H1 (cell line): ENCODE data around the gene QPCTL. TPM values are rescaled to one million over a fixed set of nuclear protein-coding genes. Genes with fewer than 3 reads are reported as not detected.

ENCODE experiments used
- CTCF ChIA-PET: fragments of 300-600 bp; sonication (Branson Sonifier 250); formaldehyde crosslinking; loops from one replicate; lab custom pipeline; 2021; ENCODE audit not compliant: partially characterized antibody; lab: Charles Lee
- POLR2A ChIA-PET: fragments of 300-600 bp; sonication (Branson Sonifier 250); formaldehyde crosslinking; loops from one replicate; lab custom pipeline; 2021; ENCODE audit warnings: inconsistent platforms; ENCODE audit not compliant: partially characterized antibody; lab: Charles Lee
- DNase-seq, 2 experiments: peaks; one replicate each; pipeline versions ENCODE4 v3.0.0 to v3.0.0-alpha.2; 2010 to 2022; ENCODE audit warnings: low spot score in 2 of 2, low read depth in 1 of 2, mixed read lengths in 1 of 2
- FAIRE-seq: peaks from 2 replicates; lab custom pipeline; 2011; peaks lifted over from hg19 to GRCh38; lab: Jason Lieb, UNC
- H2AFZ ChIP-seq: 2 replicates; pipeline ENCODE4 v1.8.1; 2012; ENCODE audit warnings: low read length, inconsistent platforms
- H2AK5ac ChIP-seq: 2 replicates; pipeline ENCODE4 v1.6.1; 2013; ENCODE audit warnings: low read depth, low read length
- H2BK120ac ChIP-seq: replicated peaks from 2 replicates; pipeline ENCODE3; 2013; ENCODE audit warnings: low read depth, low read length, inconsistent platforms
- H2BK12ac ChIP-seq: 2 replicates; pipeline ENCODE4 v1.6.1; 2013; ENCODE audit warnings: low read depth, low read length
- H2BK15ac ChIP-seq: 2 replicates; pipeline ENCODE4 v1.6.1; 2013; ENCODE audit warnings: low read length
- H2BK20ac ChIP-seq: 2 replicates; pipeline ENCODE4 v1.6.1; 2013; ENCODE audit warnings: low read length
- H2BK5ac ChIP-seq: 2 replicates; pipeline ENCODE4 v1.6.1; 2013; ENCODE audit warnings: low read depth, low read length
- H3K14ac ChIP-seq: 2 replicates; pipeline ENCODE4 v1.6.1; 2013; ENCODE audit warnings: inconsistent platforms; ENCODE audit not compliant: insufficient read length
- H3K18ac ChIP-seq: 2 replicates; pipeline ENCODE4 v1.6.1; 2013; ENCODE audit warnings: low read length; ENCODE audit errors: extremely low read depth
- H3K23ac ChIP-seq: 2 replicates; pipeline ENCODE4 v1.6.1; 2013; ENCODE audit warnings: inconsistent platforms; ENCODE audit not compliant: insufficient read length
- H3K23me2 ChIP-seq: 2 replicates; pipeline ENCODE4 v1.6.1; 2013; ENCODE audit warnings: low read depth, low read length
- H3K27ac ChIP-seq: 2 replicates; pipeline ENCODE4 v1.6.1; 2011; ENCODE audit warnings: low read depth, low read length, inconsistent platforms
- H3K27me3 ChIP-seq, 4 experiments: replicated peaks in 1 of 4; 1 replicate in 1 of 4; 2 replicates in 3 of 4; pipeline versions ENCODE4 v1.6.1 to v1.8.1; 2011 to 2013; ENCODE audit warnings: low read length in 3 of 4, mild to moderate bottlenecking in 3 of 4, inconsistent platforms in 2 of 4, mixed read lengths in 2 of 4, moderate library complexity in 1 of 4; ENCODE audit not compliant: control insufficient read depth in 3 of 4, insufficient read depth in 3 of 4; ENCODE audit errors: extremely low read depth in 1 of 4
- H3K36me3 ChIP-seq, 4 experiments: 2 replicates each; pipeline versions ENCODE4 v1.6.1 to v1.8.1; 2011 to 2013; ENCODE audit warnings: mild to moderate bottlenecking in 4 of 4, low read length in 3 of 4, moderate library complexity in 2 of 4, control low read depth in 1 of 4, inconsistent platforms in 1 of 4; ENCODE audit not compliant: insufficient read depth in 4 of 4, control insufficient read depth in 2 of 4
- H3K4ac ChIP-seq: replicated peaks from 2 replicates; pipeline ENCODE3; 2013; ENCODE audit warnings: low read length, low read depth, mixed read lengths, inconsistent platforms; ENCODE audit not compliant: insufficient read length
- H3K4me1 ChIP-seq, 4 experiments: replicated peaks in 1 of 4; 1 replicate in 1 of 4; 2 replicates in 3 of 4; pipeline versions ENCODE4 v1.6.1 to v1.8.1; 2011 to 2013; ENCODE audit warnings: low read length in 3 of 4, inconsistent platforms in 2 of 4, mixed read lengths in 1 of 4; ENCODE audit not compliant: insufficient read depth in 4 of 4, control insufficient read depth in 3 of 4
- H3K4me2 ChIP-seq, 2 experiments: 2 replicates each; pipeline versions ENCODE4 v1.6.1 to v1.8.1; 2011 to 2013; ENCODE audit warnings: low read depth in 2 of 2, low read length in 2 of 2, control low read depth in 1 of 2, inconsistent platforms in 1 of 2, mild to moderate bottlenecking in 1 of 2; ENCODE audit not compliant: insufficient read depth in 1 of 2
- H3K4me3 ChIP-seq, 4 experiments: fragments of 200-600, 300-600 bp in 1 of 4; sonication (generic), shearing (Covaris generic), sonication (Bioruptor Twin) in 1 of 4; 2 replicates each; pipeline versions ENCODE4 v1.5.1 to v1.8.1; 2011 to 2016; ENCODE audit warnings: low read length in 4 of 4, low read depth in 3 of 4, control low read depth in 2 of 4, inconsistent platforms in 2 of 4, mild to moderate bottlenecking in 2 of 4, mixed read lengths in 1 of 4, moderate library complexity in 1 of 4; ENCODE audit not compliant: insufficient read depth in 2 of 4; ENCODE audit errors: extremely low read depth in 1 of 4
- H3K56ac ChIP-seq: replicated peaks from 2 replicates; pipeline ENCODE3; 2013; ENCODE audit warnings: low read depth, mild to moderate bottlenecking, mixed read lengths, low read length, inconsistent platforms; ENCODE audit not compliant: insufficient read length
- H3K79me1 ChIP-seq: 2 replicates; pipeline ENCODE4 v1.6.1; 2013; ENCODE audit warnings: low read depth, low read length, control low read depth
- H3K79me2 ChIP-seq, 2 experiments: 2 replicates each; pipeline versions ENCODE4 v1.6.1 to v1.8.1; 2012 to 2013; ENCODE audit warnings: low read length in 2 of 2, mild to moderate bottlenecking in 2 of 2, inconsistent platforms in 1 of 2; ENCODE audit not compliant: insufficient read depth in 2 of 2, control insufficient read depth in 1 of 2
- H3K9ac ChIP-seq, 4 experiments: replicated peaks in 1 of 4; 1 replicate in 1 of 4; 2 replicates in 3 of 4; pipeline versions ENCODE4 v1.6.1 to v1.8.1; 2011 to 2013; ENCODE audit warnings: low read depth in 3 of 4, low read length in 3 of 4, control low read depth in 2 of 4, mild to moderate bottlenecking in 2 of 4, moderate library complexity in 2 of 4, inconsistent platforms in 1 of 4; ENCODE audit errors: extremely low read depth in 1 of 4
- H3K9me3 ChIP-seq, 2 experiments: 2 replicates each; pipeline versions ENCODE4 v1.6.1 to v1.8.1; 2012 to 2013; ENCODE audit warnings: mild to moderate bottlenecking in 2 of 2, moderate library complexity in 2 of 2, control low read depth in 1 of 2, inconsistent platforms in 1 of 2, low read depth in 1 of 2, low read length in 1 of 2, mixed read lengths in 1 of 2; ENCODE audit not compliant: insufficient read depth in 2 of 2
- H4K20me1 ChIP-seq, 2 experiments: replicated peaks in 1 of 2; 2 replicates each; pipeline versions ENCODE3 to v1.8.1; 2011 to 2013; ENCODE audit warnings: inconsistent platforms in 2 of 2, low read length in 2 of 2, mild to moderate bottlenecking in 1 of 2; ENCODE audit not compliant: insufficient read depth in 2 of 2, control insufficient read depth in 1 of 2
- H4K5ac ChIP-seq: 2 replicates; pipeline ENCODE4 v1.6.1; 2013; ENCODE audit warnings: low read length, low read depth, mixed read lengths, inconsistent platforms; ENCODE audit not compliant: insufficient read length
- H4K8ac ChIP-seq: 2 replicates; pipeline ENCODE4 v1.8.0; 2013; ENCODE audit warnings: mild to moderate bottlenecking, moderate library complexity, low read length, inconsistent platforms; ENCODE audit not compliant: insufficient read depth; ENCODE audit errors: extremely low read depth
- H4K91ac ChIP-seq: replicated peaks from 2 replicates; pipeline ENCODE3; 2013; ENCODE audit warnings: low read length, mixed read lengths, inconsistent platforms; ENCODE audit not compliant: insufficient read length
- EGR1 ChIP-seq: IDR thresholded peaks from 2 replicates; pipeline ENCODE4 v1.6.1; 2011; ENCODE audit warnings: low read depth, low read length, borderline replicate concordance
- EP300 ChIP-seq, 2 experiments: IDR thresholded peaks; 1 replicate in 1 of 2; 2 replicates in 1 of 2; pipeline ENCODE4 v1.6.1; 2011 to 2012; ENCODE audit warnings: low read depth in 2 of 2, low read length in 2 of 2, mild to moderate bottlenecking in 2 of 2, borderline replicate concordance in 1 of 2, inconsistent platforms in 1 of 2, moderate library complexity in 1 of 2
- HDAC2 ChIP-seq, 2 experiments: fragments of 300-600 bp in 1 of 2; sonication (generic) in 1 of 2; IDR thresholded peaks; 2 replicates each; pipeline ENCODE4 v1.6.1; 2011 to 2012; ENCODE audit warnings: low read depth in 2 of 2, low read length in 2 of 2, mild to moderate bottlenecking in 2 of 2, moderate library complexity in 2 of 2, borderline replicate concordance in 1 of 2, inconsistent platforms in 1 of 2
- YY1 ChIP-seq: IDR thresholded peaks from 2 replicates; pipeline ENCODE4 v1.6.1; 2011; ENCODE audit warnings: low read depth, mild to moderate bottlenecking, low read length
- WGBS, 2 experiments: shearing (Covaris generic) in 1 of 2; methylation state at CpG; one replicate each; pipeline versions ENCODE4 v1.1.6 to v1.1.7; 2013 to 2015; ENCODE audit warnings: low lambda C conversion rate in 2 of 2, mixed read lengths in 2 of 2, inconsistent platforms in 1 of 2, low coverage in 1 of 2, missing lambda C conversion rate in 1 of 2; ENCODE audit not compliant: insufficient replicate concordance in 2 of 2, insufficient coverage in 1 of 2, insufficient read length in 1 of 2; ENCODE audit errors: extremely low coverage in 1 of 2, missing lambda C conversion rate in 1 of 2; 5-methylcytosine and 5-hydroxymethylcytosine counted together
- polyA plus RNA-seq, 7 experiments: library from polyadenylated mRNA; depleted of rRNA in 3 of 7; stranded (reverse) in 5 of 7; unstranded in 2 of 7; fragments of >200 nt in 5 of 7; fragments of 200-250 nt in 2 of 7; gene quantifications; 1 replicate in 5 of 7; 2 replicates in 1 of 7; 4 replicates in 1 of 7; pipeline versions ENCODE4 v1.2.1 to v1.2.3, GENCODE V29; 2011 to 2013; ENCODE audit warnings: missing spikeins in 2 of 7, mixed read lengths in 2 of 7
- total RNA-seq: library from RNA; stranded (reverse); fragmentation: NEBNext Ultra II Directional; extraction: Animal tissue kit (Norgen Biotek cat#: 25700); gene quantifications from 2 replicates; pipeline ENCODE4 v1.2.1, GENCODE V29; 2021
- TF ChIP-seq, protein P1 (sequence below): IDR thresholded peaks from 2 replicates; pipeline ENCODE4 v1.6.1; 2012; ENCODE audit warnings: low read length, inconsistent platforms

QPCTL gene
- total and polyA plus RNA-seq, 2 of the 8 experiments (the other 6 are each of a cell fraction or from before 2014, with no cell fraction given) = 25.2 to 35.3 TPM

DNA sequence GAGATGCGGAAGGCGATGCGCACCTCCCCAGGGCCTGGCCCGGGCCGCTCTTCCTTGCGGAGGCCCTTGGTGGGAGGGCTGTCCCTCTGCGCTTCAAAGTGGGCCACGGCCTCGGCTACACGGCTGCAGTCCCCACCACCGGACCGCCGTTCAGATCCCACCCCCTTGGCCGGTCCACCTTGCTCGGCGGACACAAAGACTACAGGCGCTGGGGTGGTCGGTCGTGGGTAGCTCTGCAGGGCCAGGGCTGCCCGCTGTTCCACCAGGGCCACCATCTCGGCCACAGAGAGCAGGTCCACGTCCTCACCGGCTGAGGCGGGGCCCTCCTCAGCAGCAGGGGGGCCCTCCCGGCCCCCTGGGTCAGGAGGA, 20.2 kb downstream of the QPCTL start:
- H3K27ac ChIP-seq = no peak overlapping the region
- H2BK120ac ChIP-seq = no peak overlapping the region
- H3K9ac ChIP-seq = no peak overlapping the region
- no peak overlapping the region for H2AFZ ChIP-seq
- no peak overlapping the region for H4K91ac ChIP-seq
- CTCF ChIA-PET = interaction anchor here (0.9 to 4.2 kb wide), 5 partner anchors 8 to 19 kb away, joined by 3 to 14 read pairs (median 4); no protein-coding TSS in a partner anchor
- H3K79me2 ChIP-seq = peaks cover 8 to 35% of the 10 kb centered on the region in 2 experiments
- peak overlapping the region; percentile 36; the same call in 1 of the 2 replicates for H4K8ac ChIP-seq
- peaks cover 8% of the 10 kb centered on the region for H3K23me2 ChIP-seq
- no peak overlapping the region for H2AK5ac ChIP-seq
- TF ChIP-seq EGR1 (0 out of 2 replicates have a peak, but pooled peaks have one; percentile 27), HDAC2 (IDR thresholded peaks at IDR 0.05; ENCODE audit: borderline replicate concordance in 1 of 2, low read depth in 2 of 2, low read length in 2 of 2) (no peak), EP300 (IDR thresholded peaks at IDR 0.05; ENCODE audit: borderline replicate concordance in 1 of 2, low read depth in 2 of 2, low read length in 2 of 2) (no peak), YY1 (no peak)
- TF ChIP-seq, protein P1, sequence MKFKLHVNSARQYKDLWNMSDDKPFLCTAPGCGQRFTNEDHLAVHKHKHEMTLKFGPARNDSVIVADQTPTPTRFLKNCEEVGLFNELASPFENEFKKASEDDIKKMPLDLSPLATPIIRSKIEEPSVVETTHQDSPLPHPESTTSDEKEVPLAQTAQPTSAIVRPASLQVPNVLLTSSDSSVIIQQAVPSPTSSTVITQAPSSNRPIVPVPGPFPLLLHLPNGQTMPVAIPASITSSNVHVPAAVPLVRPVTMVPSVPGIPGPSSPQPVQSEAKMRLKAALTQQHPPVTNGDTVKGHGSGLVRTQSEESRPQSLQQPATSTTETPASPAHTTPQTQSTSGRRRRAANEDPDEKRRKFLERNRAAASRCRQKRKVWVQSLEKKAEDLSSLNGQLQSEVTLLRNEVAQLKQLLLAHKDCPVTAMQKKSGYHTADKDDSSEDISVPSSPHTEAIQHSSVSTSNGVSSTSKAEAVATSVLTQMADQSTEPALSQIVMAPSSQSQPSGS = no peak
- TF ChIP-seq, all 59 proteins: peak for 1
- H2BK20ac ChIP-seq = no peak overlapping the region
- no peak overlapping the region for H3K14ac ChIP-seq
- no peak overlapping the region for H4K5ac ChIP-seq
- H3K27me3 ChIP-seq = no peaks in the 10 kb centered on the region
- no peak overlapping the region for H3K18ac ChIP-seq
- no peak overlapping the region for H3K4me2 ChIP-seq
- no peak overlapping the region for H2BK5ac ChIP-seq
- no peak for FAIRE-seq
- POLR2A ChIA-PET = interaction anchor here (0.6 to 20.0 kb wide), 6 partner anchors 9 to 53 kb away, joined by 3 to 284 read pairs (median 4); partner anchors contain the start of genes QPCTL, SIX5 and SNRPD2
- H3K56ac ChIP-seq = no peak overlapping the region
- peaks cover 8% of the 10 kb centered on the region for H3K79me1 ChIP-seq
- no peak overlapping the region for H2BK12ac ChIP-seq
- no peak overlapping the region for H3K23ac ChIP-seq
- H4K20me1 ChIP-seq = peaks cover 5% of the 10 kb centered on the region in 2 experiments
- 95% methylated on average over 21 of the region's 25 CpGs; no CpG with 5 or more reads in 1 of the 2 experiments for WGBS, 2 experiments
- H3K4me1 ChIP-seq = peaks cover 0 to 4% (median 3%) of the 10 kb centered on the region in 4 experiments; a peak in 5 of 7 replicates
- peaks cover 0 to 19% (median 11%) of the 10 kb centered on the region in 4 experiments; a peak in 6 of 8 replicates for H3K36me3 ChIP-seq
- H2BK15ac ChIP-seq = no peak overlapping the region
- no peak overlapping the region for H3K4me3 ChIP-seq
- H3K9me3 ChIP-seq = no peaks in the 10 kb centered on the region
- DNase-seq = no peak
- no peak overlapping the region for H3K4ac ChIP-seq
